ENCODE results near the gene RBMS1.

RBMS1 gene

DNA sequence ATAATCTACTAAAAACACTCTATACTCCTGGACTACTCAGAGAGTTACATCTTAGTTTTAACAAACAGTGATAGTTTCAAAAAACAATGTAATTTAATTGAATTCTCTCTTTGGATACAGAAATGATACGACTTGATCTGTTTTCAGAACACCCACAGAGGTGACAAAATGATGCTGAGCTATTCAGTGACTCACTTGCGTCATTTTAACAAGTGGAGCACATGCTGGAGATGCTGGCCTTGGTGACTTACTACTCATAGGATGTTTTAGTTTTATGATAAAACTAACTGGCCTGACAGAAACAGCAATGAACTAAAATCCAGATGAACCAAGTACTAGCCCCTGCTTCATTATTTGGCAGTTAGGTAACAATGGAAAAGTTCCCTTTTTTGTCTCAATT lies 192.2 kb downstream of the RBMS1 start:
- no peak for DNase-seq (ENCODE audit: low spot score)

DNA sequence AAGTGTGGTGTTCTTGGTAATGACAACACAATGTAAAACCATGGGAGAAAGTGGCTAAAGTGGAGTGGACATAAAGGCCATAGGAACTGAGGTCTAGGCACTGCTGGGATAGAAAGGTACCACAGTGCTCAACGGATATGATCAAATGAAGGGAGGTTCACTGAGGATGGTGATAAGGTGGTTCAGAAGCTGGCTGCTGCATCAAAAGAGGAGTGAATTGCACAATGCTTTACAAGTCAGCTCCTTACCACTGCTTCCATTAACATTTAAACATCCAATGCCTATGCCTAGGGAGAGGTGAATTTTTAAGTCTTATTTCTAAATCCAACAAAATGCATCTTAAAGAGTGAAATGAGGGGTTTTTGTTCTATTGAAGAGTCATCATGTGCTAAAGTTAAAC lies 193.4 kb downstream of the RBMS1 start:
- DNase-seq (ENCODE audit: low spot score), result no peak

DNA sequence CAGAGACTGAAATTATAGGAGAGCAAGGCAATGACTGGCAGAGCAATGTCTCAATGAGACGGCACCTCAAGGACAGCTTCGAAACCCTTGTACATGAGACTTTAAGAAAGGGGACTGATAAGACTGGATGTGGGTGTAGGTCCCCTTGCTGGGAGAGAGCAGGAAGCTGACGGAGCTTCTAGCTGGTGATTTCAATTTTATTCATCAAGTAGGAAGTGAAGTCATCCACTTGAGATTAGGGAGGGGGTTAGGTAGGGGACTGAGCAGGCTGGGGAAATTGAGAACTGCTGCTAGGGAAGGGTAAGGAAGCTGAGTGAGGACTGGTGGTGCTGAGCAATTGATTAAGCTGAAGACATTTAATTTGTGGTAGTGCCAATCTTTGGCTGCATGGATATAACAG lies 194.1 kb downstream of the RBMS1 start:
- no peak for DNase-seq (ENCODE audit: low spot score)

DNA sequence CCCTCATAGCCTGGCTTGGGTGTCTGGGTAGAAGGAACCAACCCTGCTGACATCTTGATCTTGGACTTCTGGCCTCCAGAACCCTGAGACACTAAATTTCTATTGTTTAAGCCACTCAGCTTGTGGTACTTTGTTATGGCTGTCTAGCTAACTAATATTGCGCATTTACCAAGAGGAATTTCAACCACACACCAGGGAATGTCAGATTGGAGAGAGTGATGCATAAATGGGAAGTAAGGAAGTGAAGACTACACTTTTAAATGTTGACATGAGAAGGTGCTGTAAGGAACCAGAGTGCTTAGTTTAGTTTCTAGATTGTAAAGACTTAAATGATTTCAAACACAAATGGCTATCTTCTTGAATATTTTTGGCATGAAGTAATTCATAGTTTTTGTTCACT lies 194.6 kb downstream of the RBMS1 start:
- no peak for DNase-seq (ENCODE audit: low spot score)

DNA sequence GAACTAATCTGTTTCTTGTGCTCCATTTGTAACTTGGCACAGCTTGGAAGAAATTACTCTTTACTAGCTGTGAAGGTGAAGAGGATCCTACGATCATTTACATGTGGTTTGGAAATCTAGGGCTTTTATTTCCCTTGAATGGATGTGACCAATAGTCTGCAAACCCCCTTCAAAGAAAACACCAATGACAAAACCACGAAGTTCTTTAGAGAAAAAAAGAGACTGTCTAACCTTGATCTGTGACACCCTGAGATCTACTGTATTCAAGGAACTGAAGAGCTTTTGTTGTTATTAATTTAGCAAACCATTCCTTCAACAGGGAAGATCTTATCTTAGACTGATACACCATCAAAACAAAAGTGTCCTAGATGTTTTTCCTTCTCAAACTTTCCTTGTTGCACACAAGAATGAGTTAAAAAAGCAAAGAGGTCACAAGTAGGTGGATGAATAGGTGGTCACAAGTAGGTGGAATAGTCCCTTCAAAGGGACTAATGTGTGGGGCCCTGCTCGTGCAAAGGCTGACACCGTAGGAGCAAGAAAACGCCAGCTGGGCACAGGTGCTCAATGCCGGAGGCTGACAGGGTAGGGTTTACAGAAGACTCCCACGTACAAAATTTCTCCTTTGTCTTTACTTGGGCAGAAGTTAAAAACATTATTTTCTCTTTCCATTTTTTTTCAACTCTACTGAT lies 197.9 kb downstream of the RBMS1 start:
- DNase-seq (ENCODE audit: low spot score), result no peak

DNA sequence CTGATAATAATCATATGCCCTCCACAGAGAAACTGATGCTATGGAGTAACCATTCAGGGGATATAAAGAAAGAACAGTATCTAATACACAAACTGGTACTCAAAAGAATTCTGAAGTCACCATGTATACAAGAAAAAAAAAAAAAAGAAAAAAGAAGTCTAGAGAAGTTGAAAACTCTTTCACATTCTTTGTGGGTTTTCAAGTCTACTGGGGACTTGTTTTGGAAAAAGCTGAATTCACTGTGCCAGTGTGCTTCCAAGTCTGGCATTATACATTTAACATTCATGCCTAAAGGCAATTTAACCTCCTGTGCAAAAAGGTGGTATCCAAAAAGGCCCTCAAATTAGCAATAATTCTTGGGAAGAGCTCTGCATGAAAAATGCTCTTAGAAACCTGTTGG lies 198.7 kb downstream of the RBMS1 start:
- no peak for DNase-seq (ENCODE audit: low spot score)

DNA sequence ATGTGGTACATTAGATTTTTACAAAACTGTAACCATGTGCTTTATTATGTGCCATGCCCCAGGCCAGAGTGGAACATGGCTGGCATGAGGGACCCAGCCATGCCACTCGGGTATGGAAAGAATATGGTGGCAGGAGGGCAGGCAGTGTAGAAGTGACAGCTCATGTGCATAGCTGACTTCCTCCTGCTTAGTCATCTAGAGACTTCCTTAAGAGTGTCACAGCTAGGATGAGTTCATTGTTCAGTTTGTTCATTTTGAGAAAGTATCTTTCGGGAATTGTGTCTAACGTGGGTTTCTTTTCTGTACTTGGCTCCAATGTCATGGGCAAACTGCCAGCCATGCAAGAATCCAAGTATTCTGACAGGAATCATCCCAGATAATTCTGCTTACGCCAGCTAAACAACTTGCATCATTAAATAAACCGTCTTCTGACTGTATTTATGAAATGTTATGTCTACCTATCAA lies 199.2 kb downstream of the RBMS1 start:
- DNase-seq (ENCODE audit: low spot score), result no peak

DNA sequence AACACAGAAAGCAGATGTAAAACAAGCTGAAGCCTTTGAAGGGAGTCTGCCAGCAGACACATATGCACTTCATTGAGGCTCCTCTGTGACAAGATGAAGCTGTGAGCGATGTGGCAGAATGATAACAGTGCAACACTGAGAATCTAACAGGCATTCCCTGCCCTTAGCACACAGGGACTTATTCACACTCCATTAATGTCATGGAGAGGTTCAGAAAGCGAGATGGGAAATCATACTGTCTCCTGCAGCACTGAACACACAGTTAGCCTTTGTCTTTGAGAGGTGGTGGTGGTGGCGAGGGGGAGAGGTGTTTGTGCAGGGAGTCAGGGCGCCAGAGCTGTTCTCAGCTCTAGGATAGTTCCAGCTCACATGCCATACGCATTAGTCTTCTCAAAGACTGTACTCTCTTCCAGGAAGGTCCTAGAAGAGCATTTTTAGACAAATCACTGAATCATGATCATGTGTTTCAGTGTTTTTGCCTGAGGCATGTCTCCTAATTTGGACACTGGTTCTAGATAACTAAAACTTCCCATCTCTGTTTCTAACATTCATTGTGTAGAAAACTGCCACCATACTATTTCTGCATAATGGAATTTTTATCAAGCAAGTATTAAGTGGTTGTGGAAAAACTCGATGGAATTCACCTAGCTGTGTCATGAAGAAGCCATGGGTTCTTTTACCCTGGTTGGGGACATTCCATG lies 200.1 kb downstream of the RBMS1 start:
- DNase-seq (ENCODE audit: low spot score), result no peak

DNA sequence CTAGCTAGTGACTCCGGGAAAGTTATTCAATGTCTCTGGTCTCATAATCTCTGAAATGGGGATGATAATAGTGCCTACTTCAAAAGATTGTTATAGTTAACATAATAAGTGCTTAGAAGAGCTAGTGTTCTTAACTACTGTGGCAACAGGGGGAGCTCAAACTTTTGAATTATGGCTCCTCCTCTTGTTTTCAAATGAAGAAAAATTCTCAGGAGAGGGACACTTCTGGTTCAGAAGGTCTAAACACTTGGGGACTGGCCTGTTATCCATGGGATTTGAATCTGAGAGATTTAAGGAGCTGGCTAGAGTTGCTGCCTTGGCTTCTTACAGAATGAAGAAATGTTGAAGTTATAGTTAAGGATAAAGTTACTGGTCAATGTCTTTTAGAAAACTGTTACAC lies 201.4 kb downstream of the RBMS1 start:
- no peak for DNase-seq (ENCODE audit: low spot score)

DNA sequence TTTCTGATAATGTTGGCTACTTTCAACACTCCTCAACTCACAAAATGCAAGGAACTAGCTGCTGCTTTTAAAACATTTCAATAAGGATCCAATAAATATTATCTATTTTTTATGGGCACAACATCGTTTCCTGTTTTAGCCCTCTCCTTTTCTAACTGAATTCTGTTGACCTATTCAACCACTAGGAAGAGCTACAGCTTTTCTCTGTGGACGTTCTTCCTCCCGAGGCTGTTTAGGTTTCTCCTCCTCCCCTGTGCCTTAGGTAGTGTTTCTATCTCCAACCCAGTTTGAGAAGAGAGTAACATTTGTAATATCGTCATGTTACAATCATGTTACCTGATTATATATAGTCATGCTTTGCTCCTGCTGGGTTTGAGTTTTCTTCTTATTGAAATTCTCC lies 202.2 kb downstream of the RBMS1 start:
- DNase-seq (ENCODE audit: low spot score), result no peak

DNA sequence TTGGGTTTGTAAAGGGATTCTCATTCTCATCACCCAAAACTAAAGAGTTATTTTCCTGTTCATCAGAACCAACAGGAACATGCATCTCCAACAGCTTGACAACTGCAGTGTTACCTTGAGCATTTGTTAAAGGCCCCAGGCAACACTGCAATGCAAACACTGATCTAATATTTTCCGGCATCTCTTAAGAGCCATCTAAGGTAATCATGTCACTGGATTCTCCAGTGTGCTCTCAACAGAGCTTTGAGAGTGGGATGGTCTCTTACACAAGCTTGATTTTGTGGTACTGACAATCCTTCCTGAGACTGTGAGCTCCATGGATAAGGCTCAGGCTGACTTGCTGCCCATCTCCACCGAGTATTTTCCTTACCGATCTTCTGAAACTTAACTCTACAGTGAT lies 203.0 kb downstream of the RBMS1 start:
- no peak for DNase-seq (ENCODE audit: low spot score)

DNA sequence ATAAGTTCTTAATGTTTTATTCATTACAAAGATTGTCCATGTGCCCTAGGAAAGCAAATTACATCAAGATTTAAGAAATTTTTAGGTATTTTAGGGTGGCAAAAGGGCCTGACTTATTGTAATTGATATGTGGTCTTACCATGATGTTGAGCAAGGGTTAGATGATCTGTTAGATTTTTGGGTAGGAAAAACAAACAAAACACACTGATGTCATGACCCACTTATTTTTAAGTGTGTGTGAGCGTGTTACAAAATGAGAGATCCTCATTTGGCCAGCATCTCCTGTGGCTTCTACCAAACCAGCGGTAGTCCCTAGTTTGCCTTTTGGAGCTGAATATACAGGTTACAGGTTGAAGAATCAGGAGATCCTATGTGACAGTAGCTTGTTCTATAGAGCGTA lies 203.8 kb downstream of the RBMS1 start:
- DNase-seq (ENCODE audit: low spot score), result no peak

DNA sequence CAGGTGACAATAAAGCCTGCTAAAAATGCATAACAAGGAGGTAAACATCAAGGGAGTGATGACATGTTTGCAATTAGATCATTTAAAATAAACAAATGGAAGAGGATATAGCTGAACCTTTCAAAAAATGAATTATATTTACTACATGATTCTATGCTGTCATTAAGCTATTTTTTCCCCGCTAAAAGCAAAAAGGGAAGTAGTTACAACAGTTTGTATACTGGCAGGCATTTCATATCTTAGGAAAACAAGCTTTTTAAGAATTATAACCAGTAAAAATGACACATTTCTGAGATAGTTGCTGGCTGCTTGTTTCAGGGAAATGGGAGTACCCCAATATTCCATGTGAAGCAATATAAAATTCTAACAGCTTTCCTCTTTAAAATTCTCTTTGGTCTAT lies 204.5 kb downstream of the RBMS1 start:
- no peak for DNase-seq (ENCODE audit: low spot score)

DNA sequence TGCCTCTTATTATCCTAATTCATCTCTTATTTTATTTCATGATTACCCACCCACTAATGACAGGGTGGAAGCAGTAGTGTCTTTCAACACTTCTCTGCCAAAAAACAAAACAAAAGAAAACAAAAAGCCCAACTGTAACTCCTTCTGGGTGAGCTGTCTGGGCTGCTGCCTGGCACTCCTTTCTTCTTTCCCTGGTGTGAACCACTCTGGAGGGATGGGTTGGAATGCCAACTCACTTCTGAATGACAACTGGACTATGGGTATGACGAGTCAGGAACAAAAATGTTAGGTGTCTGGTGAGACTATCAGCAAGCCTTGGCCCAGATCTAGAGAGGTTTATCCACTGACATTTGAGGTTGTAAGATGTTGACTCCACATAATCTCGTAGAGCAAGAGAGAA lies 205.3 kb downstream of the RBMS1 start:
- no peak for DNase-seq (ENCODE audit: low spot score)

DNA sequence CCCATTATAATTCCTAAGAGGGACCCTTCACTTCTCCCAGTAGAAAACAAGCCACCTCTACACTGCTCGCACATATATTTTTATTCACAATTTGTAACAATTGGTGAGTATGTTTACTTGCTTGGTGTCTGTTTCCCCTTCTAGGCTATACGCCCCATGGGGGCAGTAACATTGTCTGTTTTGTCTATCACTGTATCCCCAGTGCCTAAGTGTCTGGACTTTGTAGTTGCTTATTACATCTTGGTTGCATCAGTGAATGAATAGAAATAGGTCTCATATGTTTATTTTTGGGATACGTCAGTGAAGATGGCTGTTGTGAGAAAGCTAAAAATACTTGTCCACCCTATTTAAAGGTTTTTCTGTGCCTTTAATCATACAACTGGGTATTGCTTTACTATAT lies 206.1 kb downstream of the RBMS1 start:
- no peak for DNase-seq (ENCODE audit: low spot score)

DNA sequence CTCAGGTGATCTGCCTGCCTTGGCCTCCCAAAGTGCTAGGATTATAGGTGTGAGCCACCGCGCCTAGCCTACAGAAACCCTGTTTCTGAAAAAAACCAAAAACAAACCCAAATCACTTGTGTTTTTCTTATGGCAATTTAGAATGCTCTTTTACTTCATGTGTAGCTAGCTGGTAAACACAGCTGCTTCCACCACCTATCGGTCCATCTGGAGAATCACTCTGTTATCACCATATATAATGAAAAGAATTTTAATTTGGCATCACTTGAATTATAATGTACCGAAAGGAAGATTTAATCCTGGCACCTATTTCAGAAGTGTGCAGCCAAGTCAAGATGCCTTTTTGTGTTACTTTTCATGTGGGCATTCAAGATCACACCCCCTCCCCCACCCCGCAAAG lies 207.1 kb downstream of the RBMS1 start:
- no peak for DNase-seq (ENCODE audit: low spot score)

DNA sequence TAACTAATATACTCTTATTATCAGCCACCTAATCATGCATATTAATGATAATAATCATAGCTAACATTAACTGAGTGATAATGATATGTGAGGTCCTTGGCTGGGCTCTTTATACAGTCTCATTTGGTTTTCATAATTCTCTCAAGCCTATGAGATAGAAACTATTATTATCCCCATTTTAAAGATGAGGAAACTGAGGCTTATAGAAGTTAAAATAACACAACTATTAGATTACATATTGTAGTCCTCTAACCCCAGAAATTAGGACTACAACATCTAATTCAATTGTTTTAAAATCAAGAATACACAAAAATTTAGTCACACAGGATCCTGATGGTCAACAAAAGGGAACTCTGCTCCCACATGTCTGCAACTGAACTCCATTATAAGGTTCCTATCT lies 209.9 kb downstream of the RBMS1 start:
- no peak for DNase-seq (ENCODE audit: low spot score)

DNA sequence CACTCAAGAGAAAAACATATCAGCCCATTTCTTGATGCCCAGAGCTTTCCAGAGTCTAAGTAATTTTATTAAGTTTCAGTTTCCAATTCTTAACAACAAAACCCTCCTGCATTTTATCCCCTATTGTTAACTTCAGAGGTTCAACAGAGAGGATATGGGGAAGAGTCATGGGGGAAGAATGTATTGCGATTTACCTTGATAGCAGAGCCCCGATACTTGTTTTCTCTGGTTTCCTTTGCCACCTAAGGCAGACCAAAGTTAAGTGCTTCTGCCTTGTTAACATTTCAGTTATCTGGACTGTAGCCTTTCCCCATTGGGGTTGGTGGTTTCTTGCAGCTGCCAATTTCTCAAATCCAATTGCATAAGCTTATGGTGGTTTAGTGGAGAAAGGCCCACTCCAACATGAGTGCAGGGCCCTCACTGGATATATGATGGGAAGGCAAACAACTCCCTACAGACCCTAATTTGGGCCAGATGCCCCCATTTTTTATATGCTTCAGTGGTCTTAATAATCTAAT lies 211.5 kb downstream of the RBMS1 start:
- DNase-seq (ENCODE audit: low spot score), result no peak

DNA sequence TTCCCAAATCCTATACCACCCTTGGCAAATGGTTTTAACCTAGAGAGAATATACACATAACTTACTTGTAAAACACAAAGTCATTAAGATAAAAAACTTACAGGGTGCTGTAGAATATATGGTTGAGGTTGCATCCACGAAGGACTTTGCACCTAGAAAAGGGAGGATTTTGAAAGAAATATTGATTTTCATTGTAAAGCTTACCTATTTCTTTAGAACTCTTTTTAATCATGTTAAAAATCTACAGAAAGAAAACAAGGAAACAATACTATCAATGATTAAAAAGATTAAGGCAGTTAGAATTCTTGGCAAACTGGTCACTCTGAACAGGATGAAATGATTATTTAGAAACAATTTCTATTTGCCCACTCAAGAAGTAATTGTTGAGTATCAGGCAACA lies 212.4 kb downstream of the RBMS1 start:
- no peak for DNase-seq (ENCODE audit: low spot score)

DNA sequence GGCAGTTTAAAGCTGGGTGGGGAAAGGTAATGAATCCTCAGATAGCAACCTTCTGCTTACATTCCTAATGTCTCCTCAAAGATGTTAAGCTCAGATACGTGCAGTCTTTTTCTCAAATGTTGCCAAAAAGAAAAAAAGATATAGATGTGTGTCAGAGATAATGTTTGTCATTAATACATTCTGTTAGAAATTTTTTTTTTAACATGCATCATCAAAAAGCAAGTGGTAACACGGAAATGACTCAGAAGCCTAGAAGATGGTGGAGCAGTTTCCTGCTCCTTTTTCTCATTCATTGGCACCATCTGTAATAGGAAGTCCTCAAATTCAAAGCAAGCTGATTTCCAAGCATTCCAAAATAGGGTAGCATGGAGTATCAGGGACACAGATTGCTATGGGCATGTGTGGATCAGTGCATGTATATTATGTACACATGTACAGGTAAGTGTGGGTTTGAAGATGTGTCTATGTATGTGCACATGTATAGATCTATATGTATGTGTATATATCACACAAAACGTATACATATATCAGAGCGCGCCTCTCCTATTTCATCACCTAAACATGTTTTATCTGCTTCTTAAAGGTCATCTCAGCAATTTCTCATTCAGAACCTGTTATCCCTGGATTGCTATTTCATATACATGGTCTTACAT lies 213.7 kb downstream of the RBMS1 start:
- no peak for DNase-seq (ENCODE audit: low spot score)

DNA sequence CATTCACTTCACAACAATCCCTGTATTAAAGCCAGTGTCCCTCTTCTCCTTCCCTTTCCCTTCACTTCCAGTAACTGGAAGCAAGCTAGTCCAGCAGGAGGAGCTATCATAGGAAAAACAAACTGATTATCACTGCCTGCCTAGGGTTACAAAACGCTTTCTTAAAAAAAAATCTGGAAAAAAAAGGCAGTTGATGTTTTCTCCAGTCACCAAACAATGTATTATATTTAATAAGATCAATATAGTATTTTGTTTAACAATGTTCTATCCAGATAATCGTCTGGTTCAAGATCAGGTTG lies 214.8 kb downstream of the RBMS1 start:
- no peak for DNase-seq (ENCODE audit: low spot score)

DNA sequence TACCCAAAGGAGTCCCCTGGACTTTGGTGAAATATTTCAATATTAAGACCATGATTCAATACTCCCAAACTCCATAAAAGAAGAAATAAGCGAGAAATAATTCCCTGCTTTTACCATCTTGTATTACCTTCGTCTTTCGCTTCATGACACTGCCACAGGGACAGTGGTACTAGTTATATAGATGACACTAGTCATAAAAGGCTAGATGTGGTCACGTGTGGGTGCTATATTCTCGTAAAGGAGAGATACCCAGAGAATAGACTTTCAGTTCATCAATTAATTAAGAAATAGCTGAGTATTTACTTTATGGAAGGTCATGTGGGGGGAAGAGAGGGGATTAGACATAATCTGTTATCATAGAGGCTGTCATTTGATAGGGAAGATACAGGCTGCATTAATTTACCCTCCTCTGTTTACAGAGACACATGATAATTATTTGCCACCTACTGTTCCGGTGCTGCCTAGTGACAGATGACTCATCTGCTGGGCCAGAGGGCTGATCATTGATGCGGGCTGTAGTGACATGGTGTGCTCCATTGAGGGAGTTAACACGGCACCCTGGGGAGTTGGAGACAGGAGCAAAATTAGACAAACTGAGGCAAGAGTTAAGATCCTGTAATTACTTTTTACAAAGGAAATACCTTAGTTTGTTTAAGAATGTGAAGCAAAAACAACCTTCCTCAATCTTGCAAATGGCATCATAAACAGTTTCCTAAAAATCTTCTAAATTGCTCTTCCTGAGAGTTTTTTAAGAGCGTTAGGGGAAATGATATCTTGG lies 215.3 kb downstream of the RBMS1 start:
- no peak for DNase-seq (ENCODE audit: low spot score)

DNA sequence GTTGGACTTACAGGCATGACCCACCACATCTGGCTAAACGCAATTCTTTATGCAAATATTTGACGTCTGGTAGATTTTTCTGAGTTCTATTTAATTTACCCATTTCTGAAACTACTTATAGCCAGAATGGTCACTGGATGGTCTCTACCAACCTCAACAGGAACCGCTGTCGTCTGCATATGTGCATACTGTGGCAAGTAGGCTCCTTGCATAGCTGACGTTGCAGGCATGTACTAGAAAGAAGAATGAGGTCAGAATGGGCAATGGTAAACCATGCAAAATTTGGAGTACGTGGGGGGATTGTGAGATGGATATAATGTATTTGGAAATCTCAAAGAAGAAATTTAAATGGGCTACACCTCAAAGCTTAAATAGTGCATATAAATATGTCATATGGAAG lies 216.5 kb downstream of the RBMS1 start:
- DNase-seq (ENCODE audit: low spot score), result no peak
